Esophagus squamous epithelium (tissue), 4 donors: ENCODE results near the gene SYT6.

Source experiments
- CTCF ChIP-seq, 6 experiments: fragments of 450-650 bp in 4 of 6; fragments of 200-600 bp in 2 of 6; sonication (generic) in 2 of 6; IDR thresholded peaks; one replicate each; pipeline ENCODE4 v1.5.1; 2016 to 2019; ENCODE audit warnings: antibody characterized with exemption in 6 of 6, mild to moderate bottlenecking in 4 of 6, moderate library complexity in 4 of 6
- POLR2A ChIP-seq, 4 donors: fragments of 450-650 bp; IDR thresholded peaks; one replicate each; pipeline ENCODE4 v1.6.1; 2017; ENCODE audit warnings: antibody characterized with exemption in 4 of 4, mild to moderate bottlenecking in 4 of 4, moderate library complexity in 3 of 4

DNA sequence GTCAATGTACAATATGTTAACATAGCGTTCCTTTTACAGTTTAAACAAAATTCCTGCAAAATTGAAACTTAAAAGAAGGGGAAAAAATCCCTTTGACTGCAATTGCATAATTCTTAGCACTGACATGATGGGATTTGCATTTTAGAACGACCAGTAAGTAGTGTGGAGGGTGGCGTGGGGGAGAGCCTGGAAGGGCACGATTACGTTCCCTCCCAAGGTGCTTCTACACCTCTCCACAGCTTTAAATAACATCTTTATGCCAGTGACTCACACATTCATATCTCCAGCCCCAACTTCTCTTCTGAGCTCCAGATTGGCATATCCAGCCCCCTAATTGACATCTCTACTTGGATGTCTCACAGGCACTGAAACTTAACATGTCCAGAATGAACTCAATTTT, 110.1 kb downstream of the SYT6 start:
- TF ChIP-seq CTCF (IDR thresholded peaks at IDR 0.05): no peak
- TF ChIP-seq POLR2A (IDR thresholded peaks at IDR 0.05): no peak
